GM12878 (cell line): ENCODE data around the gene ADARB1. TPM values are rescaled to one million over a fixed set of nuclear protein-coding genes. Genes with fewer than 3 reads are reported as not detected.

Experiments used
- ATAC-seq: fragments of 200-7000 bp; cut with Tn5 transposase; 3 replicates; pipeline ENCODE4 v1.9.1; 2020; ENCODE audit warnings: mild to moderate bottlenecking, moderate library complexity
- BruUV-seq: library from RNA; stranded (reverse); fragments of 400-500 nt; replicated peaks from 2 replicates; lab custom pipeline; 2021; lab: Mats Ljungman, UMichigan
- CTCF ChIA-PET: fragments of 300-600 bp; sonication (Branson Sonifier 250); formaldehyde crosslinking; extraction: SDS; loops from one replicate; lab custom pipeline; 2021; ENCODE audit warnings: inconsistent platforms; lab: Yijun Ruan, JAX
- POLR2A ChIA-PET: fragments of 350-600 bp; formaldehyde crosslinking; extraction: SDS; loops from one replicate; lab custom pipeline; 2021; ENCODE audit warnings: inconsistent platforms; lab: Charles Lee
- RAD21 ChIA-PET: fragments of 300-600 bp; sonication (Branson Sonifier 250); formaldehyde crosslinking; loops from one replicate; lab custom pipeline; 2023; ENCODE audit warnings: antibody characterized with exemption; ENCODE audit not compliant: unreplicated experiment; lab: Charles Lee
- SMC1A ChIA-PET: fragments of 300-600 bp; sonication (Branson Sonifier 250); formaldehyde crosslinking; loops from one replicate; lab custom pipeline; 2023; ENCODE audit not compliant: unreplicated experiment, uncharacterized antibody; lab: Charles Lee
- DNase-seq: peaks from one replicate; pipeline ENCODE4 v3.0.0-alpha.2; 2011; ENCODE audit warnings: low read depth, low spot score
- FAIRE-seq: peaks from 3 replicates; lab custom pipeline; 2011; peaks lifted over from hg19 to GRCh38; lab: Jason Lieb, UNC
- H2AFZ ChIP-seq: 2 replicates; pipeline ENCODE4 v1.6.0; 2011; ENCODE audit warnings: low read depth, low read length, control low read depth; ENCODE audit not compliant: control insufficient read depth
- H3K27ac ChIP-seq: 2 replicates; pipeline ENCODE4 v1.5.1; 2011; ENCODE audit warnings: control low read depth; ENCODE audit not compliant: control insufficient read depth, insufficient read depth
- H3K27me3 ChIP-seq, 2 experiments: replicated peaks in 1 of 2; 2 replicates each; pipeline versions ENCODE4 v1.6.0 to v1.6.1; 2011; ENCODE audit warnings: low read length in 1 of 2; ENCODE audit not compliant: control insufficient read depth in 2 of 2, insufficient read depth in 2 of 2
- H3K36me3 ChIP-seq, 2 experiments: 2 replicates each; pipeline ENCODE4 v1.5.1; 2011; ENCODE audit warnings: low read length in 1 of 2; ENCODE audit not compliant: control insufficient read depth in 2 of 2, insufficient read depth in 2 of 2
- H3K4me1 ChIP-seq: 2 replicates; pipeline ENCODE4 v1.6.1; 2011; ENCODE audit warnings: mild to moderate bottlenecking, low read length, moderate library complexity, mixed read lengths; ENCODE audit not compliant: control insufficient read depth, insufficient read depth
- H3K4me2 ChIP-seq: 2 replicates; pipeline ENCODE4 v1.6.0; 2011; ENCODE audit warnings: control low read depth; ENCODE audit not compliant: control insufficient read depth, insufficient read depth
- H3K4me3 ChIP-seq: fragments of 200-600 bp; sonication (generic); 2 replicates; pipeline ENCODE4 v1.5.1; 2016
- H3K79me2 ChIP-seq: 2 replicates; pipeline ENCODE4 v1.6.0; 2011; ENCODE audit warnings: low read length; ENCODE audit not compliant: control insufficient read depth, insufficient read depth
- H3K9ac ChIP-seq: 2 replicates; pipeline ENCODE4 v1.8.0; 2011; ENCODE audit warnings: low read length, control low read depth, mixed read lengths; ENCODE audit not compliant: control insufficient read depth, insufficient read depth
- H3K9me3 ChIP-seq: replicated peaks from 3 replicates; pipeline ENCODE4 v1.5.1; 2011; ENCODE audit warnings: mild to moderate bottlenecking, low read length; ENCODE audit not compliant: control insufficient read depth, insufficient read depth
- H4K20me1 ChIP-seq: 2 replicates; pipeline ENCODE4 v1.6.0; 2011; ENCODE audit not compliant: control insufficient read depth, insufficient read depth
- CBX3 ChIP-seq: fragments of 200-600 bp; sonication (generic); IDR thresholded peaks from 2 replicates; pipeline ENCODE4 v1.6.1; 2016; ENCODE audit warnings: low read depth, borderline replicate concordance
- RUNX3 ChIP-seq: IDR thresholded peaks from 2 replicates; pipeline ENCODE4 v1.6.1; 2012; ENCODE audit warnings: low read length, inconsistent platforms
- SMAD5 ChIP-seq: IDR thresholded peaks from 2 replicates; pipeline ENCODE4 v1.6.1; 2016; ENCODE audit warnings: antibody characterized with exemption, low read depth
- ZSCAN29 ChIP-seq: fragments of 450-650 bp; IDR thresholded peaks from 2 replicates; pipeline ENCODE4 v1.6.1; 2017; ENCODE audit warnings: mild to moderate bottlenecking, moderate library complexity
- WGBS: methylation state at CpG from one replicate; pipeline ENCODE4 v1.1.6; 2016; ENCODE audit warnings: low lambda C conversion rate; ENCODE audit not compliant: insufficient replicate concordance, insufficient coverage; ENCODE audit errors: missing lambda C conversion rate; 5-methylcytosine and 5-hydroxymethylcytosine counted together
- in situ Hi-C: fragments of 300-500 bp; cut with MboI; formaldehyde crosslinking; loops from 9 replicates; pipeline ENCODE4 v1.14.3; 2018; ENCODE audit warnings: mixed read lengths
- intact Hi-C: fragments of 100-400 bp; cut with micrococcal nuclease; formaldehyde crosslinking; loops from one replicate; pipeline ENCODE4 v1.14.2; 2022; ENCODE audit not compliant: unreplicated experiment
- polyA plus RNA-seq, 11 experiments: library from polyadenylated mRNA; depleted of rRNA in 4 of 11; unstranded in 6 of 11; stranded (reverse) in 5 of 11; fragments of >200 nt; fragmentation: Nextera tagmentation in 4 of 11; fragmentation: Illumina TruSeq in 1 of 11; extraction: Ambion mirVana in 4 of 11; extraction: Trizol in 1 of 11; gene quantifications; 1 replicate in 1 of 11; 2 replicates in 10 of 11; pipeline versions ENCODE4 v1.2.1 to v1.2.3, GENCODE V29; 2011 to 2016; ENCODE audit warnings: inconsistent platforms in 2 of 11, missing spikeins in 2 of 11, low read depth in 1 of 11
- total RNA-seq, 4 experiments: library from RNA; depleted of rRNA in 3 of 4; stranded (reverse); fragments of >200 nt in 3 of 4; fragmentation: Illumina TruSeq in 1 of 4; extraction: Trizol in 1 of 4; gene quantifications; 2 replicates each; pipeline versions ENCODE4 v1.2.1 to v1.2.3, GENCODE V29; 2013 to 2021
- TF ChIP-seq, protein P1 (sequence below): fragments of 450-650 bp; formaldehyde crosslinking; IDR thresholded peaks from 2 replicates; pipeline ENCODE4 v1.5.0; 2022; ENCODE audit warnings: mild to moderate bottlenecking, missing genetic modification characterization
- TF ChIP-seq, protein P2 (sequence below): fragments of 450-650 bp; IDR thresholded peaks from 2 replicates; pipeline ENCODE4 v1.6.1; 2017; ENCODE audit warnings: antibody characterized with exemption, mild to moderate bottlenecking, moderate library complexity
- TF ChIP-seq, protein P3 (sequence below): IDR thresholded peaks from 2 replicates; pipeline ENCODE4 v1.6.1; 2012; ENCODE audit warnings: low read length, inconsistent platforms

The ADARB1 gene
- total and polyA plus RNA-seq, 10 of the 15 experiments (the other 5 are each of a cell fraction or from before 2014, with no cell fraction given), result 5.7 to 61.7 (median 25.3) TPM

DNA sequence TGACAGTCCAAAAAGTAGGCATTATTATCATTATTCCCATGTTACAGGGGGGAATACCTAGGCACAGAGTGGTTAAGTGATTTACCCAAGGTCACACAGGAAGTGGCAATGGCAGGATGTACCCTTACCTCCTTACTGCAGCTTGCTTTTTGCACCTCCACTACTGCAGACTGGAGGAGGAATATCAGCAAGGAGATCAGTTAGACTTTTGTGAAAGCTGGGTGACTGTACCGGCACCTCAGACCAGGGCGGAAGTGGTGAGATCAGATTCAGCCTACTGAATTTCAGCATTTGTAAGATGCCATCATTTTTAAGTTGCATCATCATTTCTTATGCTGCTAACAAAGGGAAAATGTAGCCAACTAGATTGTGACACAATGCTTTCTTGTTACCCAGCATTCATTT is 4.5 kb downstream of the ADARB1 start (continued):
- TF ChIP-seq, protein P1, sequence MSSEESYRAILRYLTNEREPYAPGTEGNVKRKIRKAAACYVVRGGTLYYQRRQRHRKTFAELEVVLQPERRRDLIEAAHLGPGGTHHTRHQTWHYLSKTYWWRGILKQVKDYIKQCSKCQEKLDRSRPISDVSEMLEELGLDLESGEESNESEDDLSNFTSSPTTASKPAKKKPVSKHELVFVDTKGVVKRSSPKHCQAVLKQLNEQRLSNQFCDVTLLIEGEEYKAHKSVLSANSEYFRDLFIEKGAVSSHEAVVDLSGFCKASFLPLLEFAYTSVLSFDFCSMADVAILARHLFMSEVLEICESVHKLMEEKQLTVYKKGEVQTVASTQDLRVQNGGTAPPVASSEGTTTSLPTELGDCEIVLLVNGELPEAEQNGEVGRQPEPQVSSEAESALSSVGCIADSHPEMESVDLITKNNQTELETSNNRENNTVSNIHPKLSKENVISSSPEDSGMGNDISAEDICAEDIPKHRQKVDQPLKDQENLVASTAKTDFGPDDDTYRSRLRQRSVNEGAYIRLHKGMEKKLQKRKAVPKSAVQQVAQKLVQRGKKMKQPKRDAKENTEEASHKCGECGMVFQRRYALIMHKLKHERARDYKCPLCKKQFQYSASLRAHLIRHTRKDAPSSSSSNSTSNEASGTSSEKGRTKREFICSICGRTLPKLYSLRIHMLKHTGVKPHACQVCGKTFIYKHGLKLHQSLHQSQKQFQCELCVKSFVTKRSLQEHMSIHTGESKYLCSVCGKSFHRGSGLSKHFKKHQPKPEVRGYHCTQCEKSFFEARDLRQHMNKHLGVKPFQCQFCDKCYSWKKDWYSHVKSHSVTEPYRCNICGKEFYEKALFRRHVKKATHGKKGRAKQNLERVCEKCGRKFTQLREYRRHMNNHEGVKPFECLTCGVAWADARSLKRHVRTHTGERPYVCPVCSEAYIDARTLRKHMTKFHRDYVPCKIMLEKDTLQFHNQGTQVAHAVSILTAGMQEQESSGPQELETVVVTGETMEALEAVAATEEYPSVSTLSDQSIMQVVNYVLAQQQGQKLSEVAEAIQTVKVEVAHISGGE (CRISPR knock-in tag), result no peak
- no peak for TF ChIP-seq SMAD5
- no peak for TF ChIP-seq RUNX3
- TF ChIP-seq, protein P2, sequence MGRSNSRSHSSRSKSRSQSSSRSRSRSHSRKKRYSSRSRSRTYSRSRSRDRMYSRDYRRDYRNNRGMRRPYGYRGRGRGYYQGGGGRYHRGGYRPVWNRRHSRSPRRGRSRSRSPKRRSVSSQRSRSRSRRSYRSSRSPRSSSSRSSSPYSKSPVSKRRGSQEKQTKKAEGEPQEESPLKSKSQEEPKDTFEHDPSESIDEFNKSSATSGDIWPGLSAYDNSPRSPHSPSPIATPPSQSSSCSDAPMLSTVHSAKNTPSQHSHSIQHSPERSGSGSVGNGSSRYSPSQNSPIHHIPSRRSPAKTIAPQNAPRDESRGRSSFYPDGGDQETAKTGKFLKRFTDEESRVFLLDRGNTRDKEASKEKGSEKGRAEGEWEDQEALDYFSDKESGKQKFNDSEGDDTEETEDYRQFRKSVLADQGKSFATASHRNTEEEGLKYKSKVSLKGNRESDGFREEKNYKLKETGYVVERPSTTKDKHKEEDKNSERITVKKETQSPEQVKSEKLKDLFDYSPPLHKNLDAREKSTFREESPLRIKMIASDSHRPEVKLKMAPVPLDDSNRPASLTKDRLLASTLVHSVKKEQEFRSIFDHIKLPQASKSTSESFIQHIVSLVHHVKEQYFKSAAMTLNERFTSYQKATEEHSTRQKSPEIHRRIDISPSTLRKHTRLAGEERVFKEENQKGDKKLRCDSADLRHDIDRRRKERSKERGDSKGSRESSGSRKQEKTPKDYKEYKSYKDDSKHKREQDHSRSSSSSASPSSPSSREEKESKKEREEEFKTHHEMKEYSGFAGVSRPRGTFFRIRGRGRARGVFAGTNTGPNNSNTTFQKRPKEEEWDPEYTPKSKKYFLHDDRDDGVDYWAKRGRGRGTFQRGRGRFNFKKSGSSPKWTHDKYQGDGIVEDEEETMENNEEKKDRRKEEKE, result no peak
- TF ChIP-seq, all 136 proteins: peak for 0

DNA sequence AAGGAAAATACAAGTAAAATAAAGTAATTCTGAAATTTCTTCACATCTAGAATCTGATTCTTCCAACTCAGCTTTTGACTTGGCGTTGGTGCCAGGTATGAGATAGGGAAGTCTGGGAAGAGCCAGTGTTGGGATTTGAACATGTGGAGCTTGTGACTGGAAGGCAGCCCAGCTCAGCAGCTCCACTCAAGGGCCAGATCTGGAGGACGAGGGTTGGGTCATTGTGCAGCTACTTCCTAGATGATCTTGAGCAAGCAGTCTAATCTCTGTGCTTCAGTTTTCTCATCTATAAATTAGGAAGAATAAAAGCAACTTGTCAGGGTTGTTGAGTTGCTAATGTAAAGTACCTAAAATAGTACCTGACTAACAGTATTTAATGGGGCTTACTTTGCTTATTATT is 5.0 kb downstream of the ADARB1 start:
- no peak overlapping the region for H3K27ac ChIP-seq
- peaks cover 0 to 3% of the 10 kb centered on the region in 2 experiments; a peak in 2 of 4 replicates for H3K36me3 ChIP-seq
- no peaks in the 10 kb centered on the region for H3K79me2 ChIP-seq
- no peak overlapping the region for H3K4me2 ChIP-seq
- ChIA-PET CTCF (interaction anchor here (0.7 to 6.2 kb wide), 7 partner anchors 10 to 129 kb away, joined by 3 to 65 read pairs (median 4); no protein-coding TSS in a partner anchor), POLR2A (interaction anchor here (0.6 to 2.1 kb wide), 3 partner anchors 23 to 46 kb away, joined by 3 to 6 read pairs (median 4); no protein-coding TSS in a partner anchor), SMC1A (interaction anchor here (0.6 to 6.4 kb wide), 12 partner anchors 10 to 115 kb away, joined by 3 to 77 read pairs (median 4); no protein-coding TSS in a partner anchor), RAD21 (interaction anchor here (0.9 to 5.3 kb wide), 5 partner anchors 18 to 59 kb away, joined by 3 to 62 read pairs (median 5); no protein-coding TSS in a partner anchor)
- no peak overlapping the region for H2AFZ ChIP-seq
- intact Hi-C loops (loop anchor here (2.0 kb wide), 1 partner anchor 49 kb away; no protein-coding TSS in a partner anchor), in situ Hi-C loops (no loop called here)
- WGBS, result 0% methylated on average over 2 of the region's 2 CpGs
- DNase-seq, result no peak
- H3K4me1 ChIP-seq, result 0 out of 2 replicates have a peak, but pooled peaks cover 5% of the 10 kb centered on the region
- FAIRE-seq, result no peak
- H3K9me3 ChIP-seq, result no peaks in the 10 kb centered on the region; the same call in 2 of the 3 replicates
- H3K9ac ChIP-seq, result no peak overlapping the region
- no peak for ATAC-seq
- H4K20me1 ChIP-seq, result no peaks in the 10 kb centered on the region; the same call in 1 of the 2 replicates
- peaks cover 0 to 9% of the 10 kb centered on the region in 2 experiments; a peak in 2 of 4 replicates for H3K27me3 ChIP-seq
- BruUV-seq, result no TSS peak
- no peak for TF ChIP-seq CBX3
- TF ChIP-seq, protein P3, sequence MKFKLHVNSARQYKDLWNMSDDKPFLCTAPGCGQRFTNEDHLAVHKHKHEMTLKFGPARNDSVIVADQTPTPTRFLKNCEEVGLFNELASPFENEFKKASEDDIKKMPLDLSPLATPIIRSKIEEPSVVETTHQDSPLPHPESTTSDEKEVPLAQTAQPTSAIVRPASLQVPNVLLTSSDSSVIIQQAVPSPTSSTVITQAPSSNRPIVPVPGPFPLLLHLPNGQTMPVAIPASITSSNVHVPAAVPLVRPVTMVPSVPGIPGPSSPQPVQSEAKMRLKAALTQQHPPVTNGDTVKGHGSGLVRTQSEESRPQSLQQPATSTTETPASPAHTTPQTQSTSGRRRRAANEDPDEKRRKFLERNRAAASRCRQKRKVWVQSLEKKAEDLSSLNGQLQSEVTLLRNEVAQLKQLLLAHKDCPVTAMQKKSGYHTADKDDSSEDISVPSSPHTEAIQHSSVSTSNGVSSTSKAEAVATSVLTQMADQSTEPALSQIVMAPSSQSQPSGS, result no peak
- TF ChIP-seq ZSCAN29, result no peak
- no peak for TF ChIP-seq RUNX3
- no peak overlapping the region for H3K4me3 ChIP-seq
